Medulla oblongata (tissue), 1 donor: ENCODE measurements around the gene SND1.
"Not testable (repeated sequence)": the region's sequence is repeated elsewhere in the genome, so short reads cannot be mapped to it uniquely, and the experiment has no call there.

Source experiments
- DNase-seq: peaks from one replicate; pipeline ENCODE4 v3.0.0-alpha.2; 2015; ENCODE audit errors: extremely low spot score

Gene SND1

GRCh38 chr7:127652333-127653248 lies 597 bp downstream of the SND1 start:
- DNase-seq, result no peak

GRCh38 chr7:127653396-127653795 lies 1.4 kb downstream of the SND1 start:
- DNase-seq, result no peak

- DNase-seq, result no peak
Observed at GRCh38 chr7:127654404-127655394, 2.7 kb downstream of the SND1 start.

- no peak for DNase-seq
Observed at GRCh38 chr7:127655720-127656119, 3.7 kb downstream of the SND1 start.

GRCh38 chr7:127657500-127657899 lies 5.5 kb downstream of the SND1 start:
- DNase-seq, result no peak

- no peak for DNase-seq
Observed at GRCh38 chr7:127658970-127659630, 7.1 kb downstream of the SND1 start.

- DNase-seq, result no peak
Observed at GRCh38 chr7:127665922-127666321, 13.9 kb downstream of the SND1 start.

- DNase-seq, result no peak
Observed at GRCh38 chr7:127666602-127667001, 14.6 kb downstream of the SND1 start.

- DNase-seq, result no peak
Observed at GRCh38 chr7:127667017-127667670, 15.2 kb downstream of the SND1 start.

GRCh38 chr7:127667759-127668530 lies 16.0 kb downstream of the SND1 start:
- DNase-seq, result no peak

GRCh38 chr7:127671341-127671740 lies 19.3 kb downstream of the SND1 start:
- no peak for DNase-seq

- no peak for DNase-seq
Observed at GRCh38 chr7:127673902-127674301, 21.9 kb downstream of the SND1 start.

- no peak for DNase-seq
Observed at GRCh38 chr7:127674361-127674760, 22.4 kb downstream of the SND1 start.

- not testable (repeated sequence) for DNase-seq
Observed at GRCh38 chr7:127674923-127675322, 22.9 kb downstream of the SND1 start.

- DNase-seq, result no peak
Observed at GRCh38 chr7:127675721-127676120, 23.7 kb downstream of the SND1 start.

- no peak for DNase-seq
Observed at GRCh38 chr7:127677433-127678230, 25.6 kb downstream of the SND1 start.

- DNase-seq, result peak; percentile 61
Observed at GRCh38 chr7:127678337-127678736, 26.3 kb downstream of the SND1 start.

GRCh38 chr7:127678947-127679346 lies 27.0 kb downstream of the SND1 start:
- no peak for DNase-seq

GRCh38 chr7:127680983-127681382 lies 29.0 kb downstream of the SND1 start:
- DNase-seq, result no peak

- no peak for DNase-seq
Observed at GRCh38 chr7:127682140-127682539, 30.1 kb downstream of the SND1 start.
